HL-60 (cell line): ENCODE data around the gene ZBTB25.
"Not testable (repeated sequence)": the region's sequence is repeated elsewhere in the genome, so short reads cannot be mapped to it uniquely, and the experiment has no call there.

Experiments used
- DNase-seq, 2 experiments: peaks; one replicate each; pipeline ENCODE4 v3.0.0-alpha.2; 2010 to 2020; ENCODE audit warnings: low read depth in 1 of 2, low spot score in 1 of 2
- H3K27ac ChIP-seq: fragments of 250-450 bp; sonication (Bioruptor Pico); replicated peaks from 2 replicates; pipeline ENCODE4 v1.5.1; 2020; ENCODE audit warnings: mild to moderate bottlenecking, moderate library complexity
- H3K27me3 ChIP-seq: fragments of 250-450 bp; sonication (Bioruptor Pico); 2 replicates; pipeline ENCODE4 v1.5.1; 2021; ENCODE audit warnings: mild to moderate bottlenecking, moderate library complexity; ENCODE audit not compliant: insufficient read depth, poor library complexity, severe bottlenecking
- H3K4me3 ChIP-seq: replicated peaks from 2 replicates; pipeline ENCODE4 v1.5.1; 2011; ENCODE audit warnings: mild to moderate bottlenecking, control low read depth, low read length; ENCODE audit not compliant: insufficient read depth
- CTCF ChIP-seq: IDR thresholded peaks from one replicate; pipeline ENCODE4 v1.5.1; 2011; ENCODE audit warnings: low read length, control low read depth, inconsistent platforms; ENCODE audit not compliant: insufficient read depth
- GABPA ChIP-seq: IDR thresholded peaks from 2 replicates; pipeline ENCODE4 v1.6.1; 2012; ENCODE audit warnings: low read depth
- POLR2AphosphoS5 ChIP-seq: IDR thresholded peaks from 2 replicates; pipeline ENCODE4 v1.6.1; 2012; ENCODE audit warnings: low read depth
- REST ChIP-seq: IDR thresholded peaks from 2 replicates; pipeline ENCODE4 v1.6.1; 2012; ENCODE audit warnings: low read depth; ENCODE audit not compliant: insufficient replicate concordance
- SPI1 ChIP-seq: IDR thresholded peaks from 2 replicates; pipeline ENCODE4 v1.6.1; 2012; ENCODE audit warnings: low read depth, mild to moderate bottlenecking, borderline replicate concordance

ZBTB25 gene

GRCh38 chr14:64518229-64518628, 14.6 kb upstream of the ZBTB25 start:
- TF ChIP-seq REST (no peak), CTCF (no peak), GABPA (no peak), SPI1 (no peak), POLR2AphosphoS5 (no peak)
- no peak overlapping the region for H3K27ac ChIP-seq
- no peak for DNase-seq
- H3K27me3 ChIP-seq = no peaks in the 10 kb centered on the region
- no peak overlapping the region for H3K4me3 ChIP-seq

GRCh38 chr14:64517667-64518066, 14.0 kb upstream of the ZBTB25 start:
- DNase-seq, H3K27ac ChIP-seq, H3K27me3 ChIP-seq, H3K4me3 ChIP-seq: not testable (repeated sequence)

- H3K4me3 ChIP-seq = no peak overlapping the region
- H3K27me3 ChIP-seq = no peaks in the 10 kb centered on the region
- no peak overlapping the region for H3K27ac ChIP-seq
These were observed 13.3 kb upstream of the ZBTB25 start for GRCh38 chr14:64516969-64517368.

More at GRCh38 chr14:64516969-64517368, 13.3 kb upstream of the ZBTB25 start:
- no peak for TF ChIP-seq SPI1
- no peak for TF ChIP-seq CTCF
- TF ChIP-seq REST = no peak
- TF ChIP-seq GABPA = no peak
- no peak for TF ChIP-seq POLR2AphosphoS5
- DNase-seq = no peak
